Skeletal muscle tissue (tissue), 4 donors: Measurements from ENCODE around the gene MCOLN3. TPM values are rescaled to one million over a fixed set of nuclear protein-coding genes. Genes with fewer than 3 reads are reported as not detected.

Source experiments
- H3K27ac ChIP-seq: one replicate; pipeline ENCODE4 v1.7.0; 2013; ENCODE audit warnings: mild to moderate bottlenecking, low read depth, low read length, inconsistent platforms
- H3K27me3 ChIP-seq, 3 donors: one replicate each; pipeline ENCODE4 v1.7.0; 2013; ENCODE audit warnings: low read length in 3 of 3; ENCODE audit not compliant: control insufficient read depth in 3 of 3, insufficient read depth in 3 of 3
- H3K36me3 ChIP-seq, 3 donors: one replicate each; pipeline ENCODE4 v1.7.0; 2013; ENCODE audit warnings: low read length in 3 of 3; ENCODE audit not compliant: control insufficient read depth in 3 of 3, insufficient read depth in 3 of 3
- H3K4me1 ChIP-seq, 3 donors: one replicate each; pipeline ENCODE4 v1.7.0; 2013; ENCODE audit warnings: low read length in 3 of 3, mild to moderate bottlenecking in 3 of 3; ENCODE audit not compliant: control insufficient read depth in 3 of 3, insufficient read depth in 3 of 3
- H3K4me3 ChIP-seq, 3 donors: one replicate each; pipeline ENCODE4 v1.7.0; 2013; ENCODE audit warnings: low read length in 3 of 3
- H3K9ac ChIP-seq, 3 donors: one replicate each; pipeline ENCODE4 v1.7.0; 2013; ENCODE audit warnings: low read length in 3 of 3, mild to moderate bottlenecking in 3 of 3, moderate library complexity in 2 of 3, low read depth in 1 of 3
- H3K9me3 ChIP-seq, 3 donors: one replicate each; pipeline ENCODE4 v1.7.0; 2013; ENCODE audit warnings: low read length in 3 of 3; ENCODE audit not compliant: control insufficient read depth in 3 of 3
- total RNA-seq: library from RNA; depleted of rRNA; stranded (reverse); fragments of >200 nt; gene quantifications from one replicate; pipeline ENCODE4 v1.2.3, GENCODE V29; 2014
- donor health status: Osteomylitis.

MCOLN3 gene
- total RNA-seq, 1 donor from 2014 or later = 0.52 TPM

- H3K9ac ChIP-seq = no peak overlapping the region
- H3K4me3 ChIP-seq = no peak overlapping the region
- H3K27ac ChIP-seq = no peak overlapping the region
- H3K36me3 ChIP-seq = no peaks in the 10 kb centered on the region
- H3K27me3 ChIP-seq = no peaks in the 10 kb centered on the region
- no peaks in the 10 kb centered on the region for H3K4me1 ChIP-seq
- H3K9me3 ChIP-seq = no peaks in the 10 kb centered on the region
Measured at GRCh38 chr1:84972377-84972987, 75.8 kb downstream of the MCOLN3 start.

GRCh38 chr1:84971957-84972356 lies 76.3 kb downstream of the MCOLN3 start:
- Histone ChIP-seq H3K9ac (no peak overlapping the region), H3K27me3 (no peaks in the 10 kb centered on the region), H3K36me3 (no peaks in the 10 kb centered on the region), H3K9me3 (no peaks in the 10 kb centered on the region), H3K4me3 (no peak overlapping the region), H3K4me1 (no peaks in the 10 kb centered on the region), H3K27ac (no peak overlapping the region)

GRCh38 chr1:84969489-84970250 lies 78.6 kb downstream of the MCOLN3 start:
- Histone ChIP-seq H3K4me3 (no peak overlapping the region), H3K27me3 (no peaks in the 10 kb centered on the region), H3K9ac (no peak overlapping the region), H3K27ac (no peak overlapping the region), H3K4me1 (no peaks in the 10 kb centered on the region), H3K9me3 (no peaks in the 10 kb centered on the region), H3K36me3 (no peaks in the 10 kb centered on the region)

- no peak overlapping the region for H3K27ac ChIP-seq
- H3K4me3 ChIP-seq = no peak overlapping the region
- no peaks in the 10 kb centered on the region for H3K4me1 ChIP-seq
- no peaks in the 10 kb centered on the region for H3K27me3 ChIP-seq
- H3K36me3 ChIP-seq = no peaks in the 10 kb centered on the region
- no peaks in the 10 kb centered on the region for H3K9me3 ChIP-seq
- H3K9ac ChIP-seq = no peak overlapping the region
Measured at GRCh38 chr1:84968865-84969264, 79.4 kb downstream of the MCOLN3 start.

GRCh38 chr1:84968101-84968500 lies 80.2 kb downstream of the MCOLN3 start:
- H3K36me3 ChIP-seq = no peaks in the 10 kb centered on the region

More at GRCh38 chr1:84968101-84968500, 80.2 kb downstream of the MCOLN3 start:
- Histone ChIP-seq H3K4me1 (no peaks in the 10 kb centered on the region), H3K27me3 (no peaks in the 10 kb centered on the region), H3K9ac (no peak overlapping the region), H3K9me3 (no peaks in the 10 kb centered on the region), H3K27ac (no peak overlapping the region), H3K4me3 (no peak overlapping the region)

Other genes starting within 250 kb of the MCOLN3 start
- under 0.01 TPM for gene LPAR3, start 155.3 kb downstream of the MCOLN3 start, total RNA-seq
- gene MCOLN2, start 51.4 kb downstream of the MCOLN3 start, total RNA-seq = not detected
- gene SYDE2, start 152.5 kb upstream of the MCOLN3 start, total RNA-seq = 5.2 TPM
- 6.3 TPM for gene C1orf52, start 211.2 kb upstream of the MCOLN3 start, total RNA-seq
- 15.7 TPM for gene BCL10, start 228.1 kb upstream of the MCOLN3 start, total RNA-seq